H9 (cell line): ENCODE data around the gene NDST1. TPM values are rescaled to one million over a fixed set of nuclear protein-coding genes. Genes with fewer than 3 reads are reported as not detected.
A peak's percentile ranks its signal among the peaks of the same experiment; 100 is the strongest.

Source experiments
- DNase-seq: peaks from one replicate; pipeline ENCODE4 v3.0.0-alpha.2; 2017
- H2AFZ ChIP-seq: one replicate; pipeline ENCODE4 v1.6.1; 2013; ENCODE audit warnings: mild to moderate bottlenecking, low read length, control low read depth, moderate library complexity
- H2AK5ac ChIP-seq: 2 replicates; pipeline ENCODE4 v1.6.1; 2013; ENCODE audit warnings: low read length, control low read depth, mixed read lengths; ENCODE audit not compliant: insufficient read length
- H2BK120ac ChIP-seq: one replicate; pipeline ENCODE4 v1.6.1; 2013; ENCODE audit warnings: low read depth, mild to moderate bottlenecking, low read length, control low read depth, inconsistent platforms; ENCODE audit not compliant: poor library complexity, severe bottlenecking
- H2BK12ac ChIP-seq: 2 replicates; pipeline ENCODE4 v1.6.1; 2013; ENCODE audit warnings: low read length, control low read depth, mixed read lengths, low read depth; ENCODE audit not compliant: insufficient read length
- H2BK15ac ChIP-seq: 2 replicates; pipeline ENCODE4 v1.6.1; 2013; ENCODE audit warnings: low read depth, low read length, control low read depth
- H2BK20ac ChIP-seq: one replicate; pipeline ENCODE4 v1.6.1; 2013; ENCODE audit warnings: low read depth, mild to moderate bottlenecking, low read length, control low read depth, inconsistent platforms; ENCODE audit not compliant: poor library complexity, severe bottlenecking
- H2BK5ac ChIP-seq: 2 replicates; pipeline ENCODE4 v1.6.1; 2013; ENCODE audit warnings: low read length, control low read depth, mixed read lengths; ENCODE audit not compliant: insufficient read length
- H3K14ac ChIP-seq: 2 replicates; pipeline ENCODE4 v1.6.1; 2013; ENCODE audit warnings: low read length, control low read depth; ENCODE audit not compliant: insufficient read depth
- H3K18ac ChIP-seq: 2 replicates; pipeline ENCODE4 v1.6.1; 2013; ENCODE audit warnings: low read depth, mild to moderate bottlenecking, mixed read lengths, low read length, control low read depth; ENCODE audit not compliant: insufficient read length
- H3K23ac ChIP-seq: 2 replicates; pipeline ENCODE4 v1.6.1; 2013; ENCODE audit warnings: low read length, control low read depth, mixed read lengths, low read depth; ENCODE audit not compliant: insufficient read length
- H3K23me2 ChIP-seq: 2 replicates; pipeline ENCODE4 v1.6.1; 2013; ENCODE audit warnings: low read depth, mild to moderate bottlenecking, mixed read lengths, low read length, control low read depth; ENCODE audit not compliant: insufficient read length, poor library complexity, severe bottlenecking
- H3K27ac ChIP-seq: 2 replicates; pipeline ENCODE4 v1.5.1; 2013; ENCODE audit warnings: low read length, control low read depth, mixed read lengths, low read depth; ENCODE audit not compliant: insufficient read length
- H3K27me3 ChIP-seq: 2 replicates; pipeline ENCODE4 v1.6.1; 2013; ENCODE audit warnings: low read length, control low read depth, inconsistent platforms; ENCODE audit not compliant: insufficient read depth
- H3K4ac ChIP-seq: 2 replicates; pipeline ENCODE4 v1.6.1; 2013; ENCODE audit warnings: low read depth, mild to moderate bottlenecking, control low read depth, inconsistent platforms, low read length, moderate library complexity
- H3K4me1 ChIP-seq: 2 replicates; pipeline ENCODE4 v1.6.1; 2013; ENCODE audit warnings: low read length, control low read depth, inconsistent platforms; ENCODE audit not compliant: insufficient read depth
- H3K4me2 ChIP-seq: 2 replicates; pipeline ENCODE4 v1.6.1; 2013; ENCODE audit warnings: low read length, control low read depth, mixed read lengths; ENCODE audit not compliant: insufficient read length, insufficient read depth
- H3K56ac ChIP-seq: 2 replicates; pipeline ENCODE4 v1.6.1; 2013; ENCODE audit warnings: low read depth, mild to moderate bottlenecking, mixed read lengths, low read length, control low read depth; ENCODE audit not compliant: insufficient read length
- H3K79me1 ChIP-seq: 2 replicates; pipeline ENCODE4 v1.6.1; 2013; ENCODE audit warnings: low read depth, mild to moderate bottlenecking, moderate library complexity, low read length, control low read depth, inconsistent platforms; ENCODE audit not compliant: insufficient read depth, poor library complexity, severe bottlenecking
- H3K79me2 ChIP-seq: 2 replicates; pipeline ENCODE4 v1.6.1; 2013; ENCODE audit warnings: low read length, control low read depth, inconsistent platforms; ENCODE audit not compliant: insufficient read depth
- H3K9ac ChIP-seq: 2 replicates; pipeline ENCODE4 v1.6.1; 2013; ENCODE audit warnings: low read length, control low read depth, mixed read lengths; ENCODE audit not compliant: insufficient read length; ENCODE audit errors: extremely low read depth
- H3K9me3 ChIP-seq: one replicate; pipeline ENCODE4 v1.6.1; 2013; ENCODE audit warnings: low read depth, low read length, inconsistent platforms; ENCODE audit not compliant: control insufficient read depth
- H3T11ph ChIP-seq: one replicate; pipeline ENCODE4 v1.6.1; 2013; ENCODE audit warnings: mild to moderate bottlenecking, low read length, control low read depth, inconsistent platforms
- H4K20me1 ChIP-seq: one replicate; pipeline ENCODE4 v1.6.1; 2013; ENCODE audit not compliant: control insufficient read depth, insufficient read length, insufficient read depth
- H4K5ac ChIP-seq: 2 replicates; pipeline ENCODE4 v1.6.1; 2013; ENCODE audit warnings: low read depth, mild to moderate bottlenecking, mixed read lengths, low read length, control low read depth; ENCODE audit not compliant: insufficient read length
- H4K8ac ChIP-seq: replicated peaks from 2 replicates; pipeline ENCODE4 v1.6.1; 2013; ENCODE audit warnings: low read length, control low read depth, mixed read lengths, low read depth; ENCODE audit not compliant: insufficient read length
- H4K91ac ChIP-seq: 2 replicates; pipeline ENCODE4 v1.6.1; 2013; ENCODE audit warnings: low read depth, mild to moderate bottlenecking, moderate library complexity, mixed read lengths, low read length, control low read depth; ENCODE audit not compliant: insufficient read length
- H3K27ac Mint-ChIP-seq, 3 experiments: 2 replicates in 2 of 3; 3 replicates in 1 of 3; pipeline ENCODE4 v1.8.0; 2020 to 2021; ENCODE audit warnings: mixed read lengths in 3 of 3, mild to moderate bottlenecking in 1 of 3, moderate library complexity in 1 of 3
- H3K27me3 Mint-ChIP-seq: 2 replicates; pipeline ENCODE4 v1.8.0; 2021; ENCODE audit warnings: low read depth, mild to moderate bottlenecking, moderate library complexity, mixed read lengths
- H3K36me3 Mint-ChIP-seq, 3 experiments: 2 replicates in 2 of 3; 3 replicates in 1 of 3; pipeline ENCODE4 v1.8.0; 2020 to 2021; ENCODE audit warnings: low read depth in 3 of 3, mixed read lengths in 3 of 3; ENCODE audit not compliant: insufficient read depth in 1 of 3
- H3K4me1 Mint-ChIP-seq, 2 experiments: 2 replicates each; pipeline ENCODE4 v1.8.0; 2020; ENCODE audit warnings: mixed read lengths in 2 of 2
- H3K4me3 Mint-ChIP-seq, 2 experiments: 2 replicates in 1 of 2; 3 replicates in 1 of 2; pipeline ENCODE4 v1.8.0; 2020 to 2021; ENCODE audit warnings: mild to moderate bottlenecking in 2 of 2, mixed read lengths in 2 of 2, moderate library complexity in 1 of 2
- H3K9me3 Mint-ChIP-seq, 2 experiments: 2 replicates in 1 of 2; 3 replicates in 1 of 2; pipeline ENCODE4 v1.8.0; 2020; ENCODE audit warnings: mild to moderate bottlenecking in 2 of 2, mixed read lengths in 2 of 2, moderate library complexity in 1 of 2
- WGBS: extraction: QIAGEN DNeasy Blood & Tissue Kit; methylation state at CpG from one replicate; pipeline ENCODE4 v1.1.7; 2013; ENCODE audit warnings: missing lambda C conversion rate, low lambda C conversion rate, mixed read lengths; ENCODE audit not compliant: insufficient read length; ENCODE audit errors: extremely low coverage; 5-methylcytosine and 5-hydroxymethylcytosine counted together
- total RNA-seq: library from RNA; stranded (reverse); gene quantifications from 2 replicates; pipeline ENCODE4 v1.2.1, GENCODE V29; 2021
- TF ChIP-seq, protein P1 (sequence below): fragments of 200-600 bp; sonication (generic); conservative IDR thresholded peaks from 3 replicates; pipeline ENCODE4 v1.8.0; 2021; ENCODE audit warnings: antibody characterized with exemption, mild to moderate bottlenecking

NDST1 gene
- total RNA-seq, 1 experiment from 2014 or later, result 65.5 TPM

DNA sequence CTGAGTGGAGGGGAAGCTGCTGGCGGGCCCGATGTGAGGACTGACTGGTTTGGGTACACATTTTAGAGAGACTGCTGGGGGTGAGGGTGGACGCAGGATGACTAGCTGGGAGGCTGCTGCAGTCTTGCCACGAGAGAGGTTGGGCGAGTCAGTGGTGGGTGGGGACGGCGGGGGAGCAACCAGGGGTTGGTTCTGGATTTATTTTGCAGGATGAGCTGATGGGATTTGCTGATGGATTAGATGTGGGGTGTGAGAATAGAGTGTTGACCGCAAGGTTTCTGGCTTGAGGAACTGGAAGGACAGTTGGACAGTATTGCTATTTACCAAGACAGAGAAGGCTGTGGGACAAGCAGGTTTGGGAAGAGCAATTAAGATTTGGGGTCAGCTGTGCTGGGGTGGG is 5.8 kb upstream of the NDST1 start:
- Histone ChIP-seq H3T11ph (no peak overlapping the region), H3K56ac (no peak overlapping the region), H2BK12ac (no peak overlapping the region), H3K23me2 (no peaks in the 10 kb centered on the region), H2AFZ (no peak overlapping the region), H3K4ac (no peak overlapping the region), H2AK5ac (no peak overlapping the region), H3K27ac (no peak overlapping the region), H3K4me1 (peaks cover 8% of the 10 kb centered on the region), H2BK120ac (no peak overlapping the region), H3K18ac (no peak overlapping the region), H3K14ac (no peak overlapping the region), H3K27me3 (no peaks in the 10 kb centered on the region), H4K20me1 (no peaks in the 10 kb centered on the region), H2BK15ac (no peak overlapping the region), H3K9ac (no peak overlapping the region), H2BK5ac (no peak overlapping the region), H3K9me3 (no peaks in the 10 kb centered on the region), H3K79me1 (peaks cover 10% of the 10 kb centered on the region), H4K91ac (no peak overlapping the region), H4K8ac (no peak overlapping the region), H4K5ac (no peak overlapping the region), H3K23ac (no peak overlapping the region), H3K79me2 (peaks cover 12% of the 10 kb centered on the region; the same call in 1 of the 2 replicates), H3K4me2 (no peak overlapping the region), H2BK20ac (no peak overlapping the region)
- no peak for DNase-seq
- Mint-ChIP-seq H3K27me3 (no peaks in the 10 kb centered on the region), H3K4me3 (peak overlapping the region in 1 of 2 experiments; percentile 22; a peak in 2 of 5 replicates), H3K36me3 (peaks cover 0 to 11% (median 0%) of the 10 kb centered on the region in 3 experiments; a peak in 3 of 7 replicates), H3K9me3 (no peaks in the 10 kb centered on the region), H3K4me1 (peaks cover 63 to 67% of the 10 kb centered on the region in 2 experiments), H3K27ac (peak overlapping the region; percentile 82 to 95 (median 94))
- TF ChIP-seq, protein P1, sequence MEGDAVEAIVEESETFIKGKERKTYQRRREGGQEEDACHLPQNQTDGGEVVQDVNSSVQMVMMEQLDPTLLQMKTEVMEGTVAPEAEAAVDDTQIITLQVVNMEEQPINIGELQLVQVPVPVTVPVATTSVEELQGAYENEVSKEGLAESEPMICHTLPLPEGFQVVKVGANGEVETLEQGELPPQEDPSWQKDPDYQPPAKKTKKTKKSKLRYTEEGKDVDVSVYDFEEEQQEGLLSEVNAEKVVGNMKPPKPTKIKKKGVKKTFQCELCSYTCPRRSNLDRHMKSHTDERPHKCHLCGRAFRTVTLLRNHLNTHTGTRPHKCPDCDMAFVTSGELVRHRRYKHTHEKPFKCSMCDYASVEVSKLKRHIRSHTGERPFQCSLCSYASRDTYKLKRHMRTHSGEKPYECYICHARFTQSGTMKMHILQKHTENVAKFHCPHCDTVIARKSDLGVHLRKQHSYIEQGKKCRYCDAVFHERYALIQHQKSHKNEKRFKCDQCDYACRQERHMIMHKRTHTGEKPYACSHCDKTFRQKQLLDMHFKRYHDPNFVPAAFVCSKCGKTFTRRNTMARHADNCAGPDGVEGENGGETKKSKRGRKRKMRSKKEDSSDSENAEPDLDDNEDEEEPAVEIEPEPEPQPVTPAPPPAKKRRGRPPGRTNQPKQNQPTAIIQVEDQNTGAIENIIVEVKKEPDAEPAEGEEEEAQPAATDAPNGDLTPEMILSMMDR, result no peak
- WGBS, result no CpG with 5 or more reads among the region's 8 CpGs
